GM21423 (cell line): ENCODE measurements around the gene GNAI2.

Experiments
- ATAC-seq: cut with Tn5 transposase; IDR thresholded peaks from one replicate; pipeline ENCODE4 v1.9.1; 2021; ENCODE audit warnings: mild to moderate bottlenecking, moderate library complexity; ENCODE audit not compliant: unreplicated experiment

GNAI2 gene

DNA sequence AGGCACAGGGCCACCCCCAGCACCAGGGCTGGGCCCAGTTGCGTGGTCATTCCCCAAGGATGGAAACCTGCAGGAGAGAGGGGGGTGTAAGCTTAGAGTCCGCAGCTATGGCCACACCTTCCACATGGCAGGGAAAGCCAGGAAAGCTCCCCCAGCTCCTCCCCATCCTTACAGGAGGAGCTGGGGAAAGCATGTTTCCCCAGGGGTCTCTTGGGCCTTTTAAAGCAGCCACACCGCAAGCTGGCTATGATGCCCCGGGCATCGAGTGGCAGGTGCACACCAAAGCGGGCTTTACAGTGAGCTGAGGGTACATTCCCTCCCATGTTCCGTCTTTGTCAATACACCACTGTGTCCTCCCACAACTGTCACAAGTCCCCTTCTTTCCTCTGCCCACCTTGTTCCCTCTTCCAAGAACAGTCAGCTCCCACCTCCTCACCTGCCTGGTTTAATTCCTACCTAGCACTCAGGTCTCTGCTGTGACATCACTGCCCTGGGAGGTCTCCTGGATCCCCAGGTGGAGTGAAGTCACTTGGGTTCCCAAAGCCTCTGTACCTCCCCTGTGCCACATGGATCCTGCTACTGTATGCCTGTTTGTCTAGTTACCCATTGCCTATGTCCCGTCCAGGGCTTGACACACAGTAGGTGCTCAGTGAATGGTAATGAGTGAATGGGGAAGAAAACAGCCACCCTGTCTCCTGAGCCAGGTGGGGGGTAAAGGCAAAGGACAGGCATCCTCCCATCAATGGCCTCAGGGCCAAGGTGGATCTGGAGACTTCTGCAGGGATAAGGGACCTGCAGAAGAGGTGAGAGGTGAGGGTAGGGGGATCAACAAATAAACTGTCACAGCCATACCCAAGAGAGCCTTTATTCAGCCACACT lies 59.8 kb downstream of the GNAI2 start:
- ATAC-seq, result no peak

DNA sequence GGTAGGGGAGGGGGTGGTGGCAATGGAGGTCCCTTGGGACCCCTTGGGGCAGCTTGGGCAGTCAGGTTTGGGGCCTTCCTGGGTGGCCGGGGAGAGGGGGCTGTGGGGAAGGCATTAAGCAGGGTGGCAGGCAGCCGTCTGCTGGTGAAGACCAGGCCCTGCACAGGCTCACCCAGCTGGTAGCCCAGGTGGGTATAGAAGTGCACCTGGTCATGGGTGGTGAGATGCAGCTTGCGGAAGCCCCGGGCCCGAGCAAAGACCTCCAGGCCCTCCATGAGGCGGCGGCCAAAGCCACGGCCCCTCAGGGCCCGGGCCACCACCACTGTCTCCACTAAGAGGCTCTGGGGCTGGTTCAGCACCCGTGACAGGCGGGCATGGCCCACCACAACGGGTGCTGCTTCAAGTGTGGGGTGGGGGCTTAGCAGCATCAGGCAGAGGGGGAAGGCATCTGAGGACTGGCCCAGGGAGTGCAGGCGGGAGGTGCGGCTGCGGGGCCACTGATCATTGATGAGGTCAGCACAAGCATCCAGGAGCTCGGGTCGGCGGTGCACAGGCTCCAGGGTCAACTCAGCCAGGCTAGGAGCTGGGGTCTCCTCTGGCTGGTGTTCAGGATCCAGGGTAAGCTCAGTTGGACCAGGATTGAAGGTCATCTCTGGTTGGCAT lies 60.8 kb downstream of the GNAI2 start:
- ATAC-seq, result no peak

GRCh38 chr3:50297384-50297775 lies 61.4 kb downstream of the GNAI2 start:
- ATAC-seq, result no peak

- no peak for ATAC-seq
Measured at GRCh38 chr3:50297896-50298725, 62.1 kb downstream of the GNAI2 start.

DNA sequence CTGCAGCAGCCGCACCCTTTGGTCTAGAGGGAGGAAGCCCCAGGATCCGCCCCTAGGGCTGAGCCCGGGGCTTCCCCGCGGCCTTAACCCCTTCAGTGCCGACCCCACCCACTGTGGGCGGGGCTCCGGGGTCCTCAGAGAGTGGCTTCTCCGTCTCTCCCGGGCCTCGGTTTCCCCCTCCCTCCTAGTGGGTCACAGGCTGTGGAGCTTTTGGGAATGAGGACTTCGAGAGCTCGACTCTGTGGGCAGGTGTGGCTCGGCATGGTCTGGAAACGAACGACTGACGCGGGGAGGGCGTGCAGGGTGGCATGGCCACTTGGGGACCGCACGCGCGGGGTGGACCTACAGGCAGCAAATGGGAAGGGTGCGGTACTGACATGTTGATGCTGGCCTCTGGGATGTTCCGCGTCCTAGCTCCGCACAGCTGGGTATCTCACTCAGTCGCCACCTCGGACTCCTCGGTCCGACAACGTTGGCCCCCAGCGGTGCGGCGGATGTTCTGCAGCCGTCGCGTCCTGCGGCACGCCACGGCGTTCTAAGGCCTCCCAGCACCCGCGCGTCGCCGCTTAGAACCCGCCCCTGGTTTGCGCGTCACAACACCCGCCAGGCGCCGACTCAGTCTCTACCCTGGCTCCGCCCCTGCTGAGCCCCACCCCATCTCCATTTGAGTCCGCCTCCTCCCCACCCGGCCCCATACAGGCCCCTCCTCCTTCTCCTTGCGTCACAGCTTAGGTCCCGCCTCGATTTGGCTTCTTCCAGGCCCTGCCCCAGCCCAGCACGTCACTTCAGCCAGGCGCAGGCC lies 63.0 kb downstream of the GNAI2 start, which contains the start of the genes HYAL3 and NAA80:
Gene HYAL3 (minus strand): TSS at position 570 of the 802 bp plus-strand sequence. CDS start 3,803 bp downstream, outside the sequence.
Gene NAA80 (minus strand): TSS at position 570 of the 802 bp plus-strand sequence. CDS start 1,942 bp downstream, outside the sequence.
- ATAC-seq, result peak; percentile 81

GRCh38 chr3:50299638-50299928 lies 63.6 kb downstream of the GNAI2 start:
- no peak for ATAC-seq

- no peak for ATAC-seq
Measured at GRCh38 chr3:50299929-50300680, 64.1 kb downstream of the GNAI2 start.

DNA sequence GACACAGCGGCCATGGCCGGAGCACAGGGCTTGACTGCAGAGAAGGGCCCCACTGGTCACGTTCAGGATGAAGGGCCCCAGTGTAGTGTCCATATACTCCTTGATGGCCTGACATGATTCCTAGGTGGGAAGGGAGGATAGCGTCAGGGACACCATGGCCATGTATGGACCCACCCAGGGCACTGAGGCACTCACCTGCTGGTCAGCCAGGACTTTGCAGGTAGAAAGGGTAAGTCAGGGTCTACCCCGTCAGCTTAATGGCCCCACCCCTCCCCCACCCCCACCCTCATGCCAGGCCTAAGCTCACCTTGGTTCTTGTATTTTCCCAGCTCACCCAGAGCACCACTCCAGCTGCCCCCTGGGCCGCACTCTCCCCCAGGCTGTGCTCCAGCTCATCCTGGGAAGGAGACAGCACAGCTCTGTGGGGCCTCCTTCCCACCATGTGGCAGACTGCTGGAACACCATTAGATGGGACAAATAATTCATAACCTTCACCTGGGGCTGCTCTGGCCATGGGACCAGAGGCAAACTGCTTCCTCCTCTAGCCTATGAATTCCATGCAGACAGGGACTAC lies 64.8 kb downstream of the GNAI2 start:
- ATAC-seq, result no peak

- ATAC-seq, result no peak
Measured at GRCh38 chr3:50302095-50303012, 66.3 kb downstream of the GNAI2 start.

DNA sequence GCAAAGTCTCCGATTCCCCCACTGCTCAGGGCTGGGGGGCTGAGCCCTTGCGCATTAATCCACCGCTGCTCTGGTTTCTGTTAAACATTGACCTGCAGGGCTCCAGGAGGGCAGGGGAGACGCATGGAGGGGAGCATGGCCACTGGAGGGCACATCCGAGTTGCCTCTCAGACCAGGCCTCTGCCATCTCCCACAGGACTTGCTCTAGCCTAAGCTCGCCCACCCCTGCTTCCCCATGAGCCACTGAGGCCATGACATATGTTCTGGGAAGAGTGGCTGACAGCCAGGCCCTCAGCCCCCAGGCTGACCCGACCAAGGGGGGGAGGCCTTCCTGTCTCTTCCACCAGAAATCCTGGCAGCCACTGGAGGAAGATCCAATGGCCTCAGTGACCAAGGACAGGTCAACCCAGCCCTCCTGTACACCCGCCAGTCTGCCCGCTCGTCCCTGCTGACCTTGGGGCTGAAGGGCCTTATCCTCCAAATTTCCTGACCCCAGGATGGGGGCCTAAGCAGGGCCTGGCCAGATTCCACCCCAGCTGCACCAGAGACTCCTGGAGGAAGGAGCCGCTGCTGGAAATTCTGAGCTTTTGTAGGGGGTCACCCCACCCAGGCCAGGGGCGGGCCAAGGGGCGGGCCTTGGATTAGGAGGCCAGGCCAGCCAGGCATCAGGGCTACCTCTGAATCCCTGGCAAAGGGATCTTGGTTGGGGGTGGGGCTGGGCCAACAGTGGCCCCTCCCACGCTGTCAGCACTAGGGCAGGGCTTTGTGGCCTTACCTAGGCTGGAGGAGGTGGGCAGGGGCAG lies 67.2 kb downstream of the GNAI2 start, which contains the start of gene HYAL1:
Gene HYAL1 (minus strand): TSS at position 562 of the 803 bp plus-strand sequence. CDS start 618 bp downstream, outside the sequence.
- ATAC-seq, result no peak

DNA sequence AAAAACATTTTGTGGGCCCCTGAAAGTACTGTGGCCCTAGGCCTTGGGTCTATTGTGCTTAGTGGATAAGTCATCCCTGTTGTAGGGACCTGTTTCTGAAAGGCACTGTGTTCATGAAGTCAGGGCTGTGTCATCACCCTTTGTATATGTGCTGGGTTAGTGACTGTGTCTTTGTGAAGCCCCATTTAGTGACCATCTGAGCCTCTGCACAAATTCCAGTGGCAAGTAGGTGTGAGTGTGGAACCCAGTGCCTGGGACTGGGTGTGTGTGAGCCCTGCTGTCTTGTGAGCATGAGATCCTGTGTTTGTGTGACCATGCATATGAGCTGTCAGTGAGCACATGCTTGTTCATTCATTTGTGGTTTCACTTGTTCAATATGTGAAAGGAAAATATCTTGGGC lies 68.6 kb downstream of the GNAI2 start:
- no peak for ATAC-seq
